ENCODE data around the gene NF1.
"Not testable (repeated sequence)": the region's sequence is repeated elsewhere in the genome, so short reads cannot be mapped to it uniquely, and the experiment has no call there.

NF1 gene, protein sequence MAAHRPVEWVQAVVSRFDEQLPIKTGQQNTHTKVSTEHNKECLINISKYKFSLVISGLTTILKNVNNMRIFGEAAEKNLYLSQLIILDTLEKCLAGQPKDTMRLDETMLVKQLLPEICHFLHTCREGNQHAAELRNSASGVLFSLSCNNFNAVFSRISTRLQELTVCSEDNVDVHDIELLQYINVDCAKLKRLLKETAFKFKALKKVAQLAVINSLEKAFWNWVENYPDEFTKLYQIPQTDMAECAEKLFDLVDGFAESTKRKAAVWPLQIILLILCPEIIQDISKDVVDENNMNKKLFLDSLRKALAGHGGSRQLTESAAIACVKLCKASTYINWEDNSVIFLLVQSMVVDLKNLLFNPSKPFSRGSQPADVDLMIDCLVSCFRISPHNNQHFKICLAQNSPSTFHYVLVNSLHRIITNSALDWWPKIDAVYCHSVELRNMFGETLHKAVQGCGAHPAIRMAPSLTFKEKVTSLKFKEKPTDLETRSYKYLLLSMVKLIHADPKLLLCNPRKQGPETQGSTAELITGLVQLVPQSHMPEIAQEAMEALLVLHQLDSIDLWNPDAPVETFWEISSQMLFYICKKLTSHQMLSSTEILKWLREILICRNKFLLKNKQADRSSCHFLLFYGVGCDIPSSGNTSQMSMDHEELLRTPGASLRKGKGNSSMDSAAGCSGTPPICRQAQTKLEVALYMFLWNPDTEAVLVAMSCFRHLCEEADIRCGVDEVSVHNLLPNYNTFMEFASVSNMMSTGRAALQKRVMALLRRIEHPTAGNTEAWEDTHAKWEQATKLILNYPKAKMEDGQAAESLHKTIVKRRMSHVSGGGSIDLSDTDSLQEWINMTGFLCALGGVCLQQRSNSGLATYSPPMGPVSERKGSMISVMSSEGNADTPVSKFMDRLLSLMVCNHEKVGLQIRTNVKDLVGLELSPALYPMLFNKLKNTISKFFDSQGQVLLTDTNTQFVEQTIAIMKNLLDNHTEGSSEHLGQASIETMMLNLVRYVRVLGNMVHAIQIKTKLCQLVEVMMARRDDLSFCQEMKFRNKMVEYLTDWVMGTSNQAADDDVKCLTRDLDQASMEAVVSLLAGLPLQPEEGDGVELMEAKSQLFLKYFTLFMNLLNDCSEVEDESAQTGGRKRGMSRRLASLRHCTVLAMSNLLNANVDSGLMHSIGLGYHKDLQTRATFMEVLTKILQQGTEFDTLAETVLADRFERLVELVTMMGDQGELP (N-terminal part only)

DNA sequence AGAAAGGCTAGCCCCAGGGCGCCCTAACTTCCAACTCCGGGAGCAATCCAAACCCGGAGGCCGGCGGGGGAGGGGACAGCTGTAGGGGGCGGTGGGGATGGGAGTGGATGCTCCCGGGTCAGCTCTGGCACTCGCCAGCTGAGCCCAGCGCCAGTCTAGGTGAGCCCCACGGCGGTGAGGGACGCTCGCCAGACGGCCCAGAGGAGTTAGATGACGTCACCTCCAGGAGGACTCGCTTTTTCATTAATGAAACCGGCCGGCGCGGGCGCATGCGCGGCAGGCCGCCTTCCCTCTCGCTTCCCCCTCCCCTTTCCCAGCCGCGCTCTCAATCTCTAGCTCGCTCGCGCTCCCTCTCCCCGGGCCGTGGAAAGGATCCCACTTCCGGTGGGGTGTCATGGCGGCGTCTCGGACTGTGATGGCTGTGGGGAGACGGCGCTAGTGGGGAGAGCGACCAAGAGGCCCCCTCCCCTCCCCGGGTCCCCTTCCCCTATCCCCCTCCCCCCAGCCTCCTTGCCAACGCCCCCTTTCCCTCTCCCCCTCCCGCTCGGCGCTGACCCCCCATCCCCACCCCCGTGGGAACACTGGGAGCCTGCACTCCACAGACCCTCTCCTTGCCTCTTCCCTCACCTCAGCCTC, at the start of gene NF1:
Gene NF1, plus strand, starts transcription at position 378 of the 636 bp plus-strand sequence. CDS start 333 bp downstream, outside the sequence.
- DNase-seq = peak; percentile 91
- peak; percentile 85 for ATAC-seq

DNA sequence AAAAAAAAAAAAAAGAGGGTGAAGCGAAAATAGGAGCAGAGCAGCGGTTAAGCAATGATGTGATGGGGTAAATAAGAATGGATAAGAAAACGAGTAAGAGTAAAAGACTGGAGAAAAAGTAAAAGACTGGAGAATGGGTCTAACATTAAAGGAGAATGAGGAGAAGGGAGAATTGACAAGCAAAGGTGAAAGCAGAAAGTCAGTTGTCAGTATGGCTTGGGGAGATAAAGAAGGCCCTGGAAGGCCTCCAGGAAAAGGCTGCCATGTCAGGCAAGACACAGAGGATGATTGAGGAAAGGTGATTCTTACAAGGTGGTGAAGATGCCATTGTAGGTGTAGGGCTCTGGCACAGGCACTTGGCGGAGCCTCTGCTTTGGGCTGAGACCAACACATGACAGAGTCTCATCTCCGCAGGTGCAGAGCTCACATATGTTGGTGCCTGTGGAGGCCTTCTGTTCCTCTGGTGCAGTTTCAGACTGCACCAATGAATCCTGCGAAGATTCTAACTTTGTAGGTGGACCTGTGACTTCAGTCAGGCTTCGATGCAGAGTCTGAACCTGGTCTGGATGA, 47.8 kb upstream of the NF1 start:
- DNase-seq, ATAC-seq: not testable (repeated sequence)

DNA sequence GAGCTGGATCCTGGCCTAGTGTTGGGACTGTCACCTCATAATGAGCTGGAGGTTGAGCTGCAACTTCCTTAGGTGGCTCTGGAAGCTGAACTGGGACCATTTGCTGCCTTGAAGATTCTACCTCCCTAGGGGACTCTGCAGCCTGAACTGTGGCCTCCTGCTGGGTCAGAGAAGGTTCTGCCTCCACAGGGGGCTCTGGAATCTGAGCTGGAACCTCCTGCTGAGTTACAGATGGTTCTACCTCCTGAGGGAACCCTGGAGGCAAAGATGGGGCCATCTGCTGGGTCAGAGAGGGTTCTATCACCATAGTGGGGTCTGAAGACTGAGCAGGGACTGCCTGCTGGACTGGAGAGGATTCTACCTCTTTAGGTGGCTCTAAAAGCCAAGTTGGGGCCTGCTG, 46.6 kb upstream of the NF1 start:
- no peak for ATAC-seq
- no peak for DNase-seq

DNA sequence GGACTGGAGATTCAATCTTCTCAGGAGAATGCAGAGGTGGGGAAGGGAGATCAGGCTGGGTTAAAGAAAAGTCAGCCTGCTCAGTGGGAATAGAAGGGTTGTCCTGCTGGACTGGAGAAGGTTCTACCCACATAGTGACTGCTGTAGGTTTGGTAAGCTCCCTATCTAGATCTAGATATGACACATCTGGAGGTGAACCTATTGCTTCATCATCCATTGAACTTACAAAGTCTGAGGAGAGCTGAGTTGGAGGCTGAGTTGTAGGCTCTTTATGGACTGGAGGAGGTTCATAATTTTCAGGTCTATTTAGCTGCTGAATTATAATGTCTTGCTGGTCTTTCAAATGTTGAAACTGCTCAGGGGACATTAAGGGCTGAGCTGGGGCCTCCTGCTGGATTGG, 46.0 kb upstream of the NF1 start:
- no peak for ATAC-seq
- DNase-seq = no peak

DNA sequence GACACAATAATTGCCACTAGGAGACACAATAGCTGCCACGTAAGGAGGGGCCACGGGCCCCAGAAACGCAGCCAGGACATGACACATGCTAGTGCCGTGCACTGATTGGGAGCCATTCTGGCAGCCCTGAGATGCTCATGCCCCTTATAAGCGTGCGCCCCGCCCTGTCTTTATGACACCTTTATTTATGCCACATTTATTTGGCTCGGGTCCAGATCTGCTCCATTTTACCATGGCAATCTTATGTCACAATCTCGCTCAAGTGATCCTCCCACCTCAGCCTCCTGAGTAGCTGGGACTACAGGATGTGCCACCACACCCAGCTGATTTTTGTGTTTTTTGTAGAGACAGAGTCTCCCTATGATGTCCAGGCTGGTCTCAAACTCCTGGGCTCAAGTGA, 43.8 kb upstream of the NF1 start:
- ATAC-seq (no peak), DNase-seq (no peak)

DNA sequence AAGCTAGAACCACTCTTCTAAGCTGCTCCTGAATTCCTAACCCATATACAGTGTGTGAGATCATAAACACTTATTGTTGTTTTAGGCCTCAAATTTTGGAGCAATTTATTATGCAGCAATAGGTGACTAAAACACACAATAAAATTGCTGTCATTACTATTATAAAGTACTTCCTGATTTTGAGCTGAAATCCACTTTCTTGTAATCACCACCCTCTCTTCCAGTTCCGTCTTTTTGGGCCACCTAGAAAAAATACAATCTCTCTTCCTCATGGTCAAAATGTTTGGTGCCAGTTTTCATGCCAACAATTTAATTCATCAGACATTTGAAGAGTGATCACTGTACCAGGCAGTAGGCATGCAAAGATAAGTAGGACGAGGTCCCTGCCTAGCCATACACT, 43.3 kb upstream of the NF1 start:
- no peak for DNase-seq
- ATAC-seq = no peak

DNA sequence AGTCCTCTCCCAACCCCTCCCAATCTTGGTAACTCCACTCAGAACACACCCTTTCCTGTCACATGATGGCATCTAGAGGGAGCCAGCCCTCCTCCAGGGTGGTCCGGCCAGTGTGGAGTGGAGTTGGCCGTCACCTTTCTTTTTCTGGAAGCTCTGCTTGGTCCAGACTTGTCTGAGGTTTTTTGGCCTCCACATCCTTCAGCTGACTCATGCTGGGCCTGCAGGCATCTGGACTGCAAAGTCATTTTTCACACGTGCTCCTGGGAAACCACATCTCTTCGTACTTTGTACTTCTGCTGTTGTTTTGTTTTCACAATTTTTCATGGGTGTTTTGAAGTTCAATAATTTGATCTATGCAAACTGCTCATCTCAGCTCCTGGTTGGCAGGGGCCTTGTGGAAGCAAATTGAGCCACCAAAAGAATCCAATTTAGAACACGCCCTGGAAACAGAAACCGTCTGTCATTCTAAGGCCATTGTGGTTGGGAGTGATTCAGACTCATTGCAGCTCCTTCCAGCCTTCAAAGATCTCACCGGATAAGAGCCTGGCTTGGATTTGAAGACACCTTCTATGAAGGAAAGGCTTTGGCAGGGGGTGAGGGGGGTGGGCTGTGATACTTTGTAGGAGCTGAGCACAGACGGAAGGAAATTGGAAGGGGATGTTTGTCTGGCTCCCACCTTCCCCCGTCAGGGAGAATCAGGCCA, 42.4 kb upstream of the NF1 start:
- peak; percentile 36 for ATAC-seq

DNA sequence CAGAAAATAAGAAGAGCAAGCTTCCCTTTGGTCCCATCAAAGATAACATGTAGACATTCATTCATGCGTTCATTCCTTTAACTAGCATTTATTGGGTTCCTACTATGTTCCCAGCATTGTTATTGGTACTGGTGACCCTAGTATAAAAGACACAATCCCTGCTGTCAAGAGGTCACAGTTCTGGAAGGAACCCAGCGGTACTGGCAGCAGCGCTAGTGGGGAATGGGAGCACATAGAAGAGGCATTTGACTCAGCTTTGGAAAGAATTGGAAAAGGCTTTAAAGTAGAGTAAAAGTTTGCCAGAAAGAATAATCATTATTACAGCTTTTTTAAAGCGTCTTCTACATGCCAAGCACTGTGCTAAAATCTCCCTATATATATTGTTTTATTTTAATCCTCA, 41.7 kb upstream of the NF1 start:
- ATAC-seq (no peak), DNase-seq (no peak)

More for the DNA sequence above, 42.4 kb upstream of the NF1 start:
- DNase-seq = no peak

DNA sequence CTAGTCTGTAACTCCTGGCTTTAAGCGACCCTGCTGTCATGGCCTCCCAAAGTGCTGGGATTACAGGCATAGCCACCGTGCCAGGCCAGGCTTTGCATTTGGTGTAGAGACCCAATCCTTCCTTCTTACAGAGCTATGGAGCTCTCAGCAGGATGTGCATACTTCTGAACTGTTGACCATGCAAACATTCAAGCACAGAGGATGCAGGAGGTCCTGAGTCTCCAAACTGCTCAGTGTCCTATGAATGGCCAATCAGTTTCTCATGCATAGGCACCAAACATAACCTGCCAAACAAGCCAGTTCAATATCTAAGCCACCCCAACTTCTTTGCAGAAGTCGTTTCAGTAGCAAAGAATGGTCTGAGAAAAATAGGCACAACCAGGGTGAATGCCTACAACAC, 40.0 kb upstream of the NF1 start:
- no peak for ATAC-seq
- no peak for DNase-seq

DNA sequence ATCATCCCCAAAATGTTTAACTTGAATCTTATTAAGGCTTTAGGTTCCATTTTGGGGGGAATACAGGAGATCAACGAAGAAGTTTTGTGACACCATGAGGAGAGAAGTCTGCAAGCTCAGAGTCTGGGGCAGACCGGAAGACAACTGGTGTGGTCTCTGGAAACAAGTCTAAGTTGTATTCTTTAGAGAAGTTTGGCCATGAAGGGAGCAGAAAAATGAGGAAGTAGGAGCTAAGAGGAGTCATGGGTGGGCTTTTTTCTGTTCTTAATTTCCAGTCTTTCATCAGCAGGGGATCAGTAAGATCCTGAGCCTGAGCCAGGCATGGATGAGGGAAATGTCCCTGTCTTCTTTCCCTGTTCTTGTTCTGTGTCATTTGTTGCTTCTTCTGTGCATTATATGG, 35.8 kb upstream of the NF1 start:
- DNase-seq (no peak), ATAC-seq (no peak)

DNA sequence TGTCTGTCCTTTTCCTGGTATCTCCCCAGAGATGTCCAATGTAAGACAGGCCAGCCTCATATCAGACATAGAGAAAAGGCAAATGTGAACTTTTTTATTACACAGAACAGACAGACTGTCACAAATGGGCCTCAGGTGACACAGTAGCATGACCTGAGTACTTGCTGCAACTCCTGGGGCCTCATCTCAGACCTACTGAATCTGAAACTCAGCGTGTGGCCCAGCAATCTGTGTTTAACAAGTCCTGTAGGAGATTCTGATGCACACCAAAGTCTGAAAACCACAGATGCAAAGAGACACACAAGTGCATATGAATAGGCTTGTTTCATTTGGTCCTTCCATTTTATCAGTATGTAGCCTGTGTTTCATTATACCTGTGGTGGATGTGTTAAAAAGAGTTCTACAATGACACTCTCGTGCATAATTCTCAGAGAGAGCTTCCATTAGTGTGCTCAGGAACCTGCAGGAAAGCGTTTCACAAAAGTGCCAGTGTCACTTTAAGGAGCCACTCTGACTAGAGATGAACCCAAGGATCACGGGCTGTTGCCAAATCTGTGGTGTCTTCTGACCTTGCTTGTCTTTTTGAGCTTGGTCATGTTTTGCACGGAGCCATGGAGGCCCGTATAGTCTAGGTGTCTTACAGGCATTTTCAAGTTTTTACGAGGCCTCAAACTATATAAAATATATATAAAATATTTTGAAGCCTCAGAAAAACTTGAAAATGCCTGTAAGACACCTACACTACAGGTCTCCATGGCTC, 33.8 kb upstream of the NF1 start:
- ATAC-seq (peak; percentile 28), DNase-seq (no peak)

DNA sequence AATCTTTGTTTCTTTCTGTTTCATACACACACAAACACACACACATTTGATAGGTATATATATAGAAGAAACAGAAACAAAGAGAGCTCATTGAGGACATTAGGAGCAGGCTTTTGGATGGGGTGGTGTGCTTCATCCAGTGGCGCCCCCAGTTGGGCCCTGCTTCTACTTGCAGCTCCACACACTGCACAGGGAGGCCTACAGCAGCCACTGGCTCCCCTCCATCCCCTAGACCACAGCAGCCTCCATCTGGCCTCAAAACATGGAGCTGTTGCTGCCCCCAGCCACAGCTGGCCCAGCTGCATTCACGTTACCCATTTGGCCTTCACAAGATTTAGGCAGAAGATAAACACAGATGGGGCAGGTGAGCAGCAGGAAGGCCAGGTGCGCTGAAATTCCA, 33.1 kb upstream of the NF1 start:
- no peak for ATAC-seq
- DNase-seq = no peak

DNA sequence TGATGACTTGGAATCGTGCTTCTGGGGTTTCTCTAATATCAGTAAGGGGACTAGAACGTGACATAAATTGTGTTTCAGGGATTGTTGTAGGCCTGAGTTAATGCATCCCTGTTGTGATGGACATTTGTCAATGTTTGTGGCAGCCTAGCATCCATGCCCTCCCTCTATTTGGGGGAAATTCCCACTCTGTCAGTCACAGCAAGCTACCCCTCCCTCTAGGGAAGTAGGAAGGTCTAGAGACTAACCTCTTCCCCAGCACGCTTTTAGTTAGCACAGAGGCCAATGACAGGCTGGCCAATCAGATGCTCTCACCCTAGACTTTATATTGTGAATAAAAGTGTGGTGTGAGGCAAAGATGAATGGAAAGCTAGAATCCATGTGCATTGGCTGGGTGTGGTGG, 32.4 kb upstream of the NF1 start:
- DNase-seq (no peak), ATAC-seq (no peak)

DNA sequence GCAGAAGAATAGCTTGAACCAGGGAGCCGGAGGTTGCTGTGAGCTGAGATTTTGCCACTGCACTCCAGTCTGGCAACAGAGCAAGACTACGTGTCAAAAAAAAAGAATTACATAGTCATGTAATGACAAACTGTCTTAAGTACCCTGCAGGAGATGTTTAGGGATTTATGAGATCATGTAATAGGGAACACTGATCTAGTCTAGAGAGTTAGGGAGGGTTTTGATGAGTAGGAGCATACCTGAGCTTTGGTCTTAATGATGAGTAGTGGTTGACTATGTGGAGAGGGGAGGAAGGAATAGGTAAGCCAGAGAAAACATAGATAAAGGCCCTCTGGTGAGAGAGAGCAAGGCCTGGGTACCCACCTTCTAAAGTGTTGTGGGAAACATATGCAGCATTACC, 30.1 kb upstream of the NF1 start:
- ATAC-seq (no peak), DNase-seq (no peak)

DNA sequence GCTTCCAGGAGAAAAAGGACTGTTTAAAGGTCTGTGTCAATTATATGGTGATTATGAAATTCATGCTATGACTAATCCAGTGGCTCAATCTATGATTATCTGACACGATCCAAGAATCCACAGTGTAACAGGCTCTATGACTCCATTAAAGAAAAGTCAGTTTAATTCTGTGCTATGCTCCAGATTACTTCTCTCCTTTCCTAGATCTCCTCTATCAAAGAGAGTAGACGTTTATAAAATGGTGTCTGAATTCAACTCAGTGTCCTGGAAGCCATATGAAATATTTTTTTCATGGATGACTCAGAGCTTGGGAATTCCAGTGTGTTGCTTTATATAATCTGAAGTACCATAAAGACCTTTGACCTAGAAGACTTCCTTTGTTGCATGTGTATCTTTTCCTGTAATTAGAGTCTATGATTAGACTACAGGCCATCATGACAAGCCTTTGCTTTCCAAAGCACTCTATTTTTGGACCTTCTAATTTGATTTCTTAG, 27.0 kb upstream of the NF1 start:
- no peak for DNase-seq

DNA sequence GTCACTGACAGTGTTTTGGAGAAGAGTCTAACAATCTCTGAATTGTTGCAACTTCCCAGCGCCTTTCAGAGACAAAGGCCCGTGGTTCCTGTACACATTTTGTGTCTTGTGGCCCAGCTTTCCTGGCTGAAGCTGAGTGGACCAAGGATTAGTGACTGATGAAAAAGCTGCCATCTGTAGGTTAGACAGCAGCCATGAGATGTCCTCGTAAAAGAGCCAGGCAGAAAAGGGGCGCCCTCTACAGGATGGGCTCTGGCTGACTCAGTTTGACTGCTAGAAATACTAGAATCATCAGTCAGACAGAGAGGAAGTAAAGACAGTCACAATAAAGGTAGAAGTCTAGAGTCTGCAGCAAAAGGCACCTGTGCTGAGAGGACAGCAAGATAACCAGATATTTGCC, 26.5 kb upstream of the NF1 start:
- ATAC-seq (peak; percentile 61), DNase-seq (peak; percentile 69)

More for the DNA sequence above, 27.0 kb upstream of the NF1 start:
- ATAC-seq = no peak

DNA sequence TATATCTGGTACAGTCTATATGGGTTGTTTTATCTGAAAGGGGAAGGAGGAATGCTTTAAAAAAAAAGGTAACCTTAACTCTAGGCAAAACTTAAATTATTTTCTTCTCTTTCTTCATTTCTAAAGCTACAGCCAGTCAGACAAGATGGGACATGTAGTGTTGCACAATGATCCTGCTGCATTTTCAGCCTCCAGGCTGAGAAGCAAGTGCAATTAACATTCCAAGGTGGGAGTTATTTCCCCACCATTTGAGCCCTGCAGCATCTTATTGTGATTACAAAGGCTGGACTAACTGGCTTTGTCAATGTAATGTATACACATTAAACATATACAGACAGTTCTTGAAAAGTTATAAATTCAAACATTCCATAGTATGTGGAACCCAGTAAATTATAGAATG, 22.6 kb upstream of the NF1 start:
- ATAC-seq = no peak
- DNase-seq = no peak

DNA sequence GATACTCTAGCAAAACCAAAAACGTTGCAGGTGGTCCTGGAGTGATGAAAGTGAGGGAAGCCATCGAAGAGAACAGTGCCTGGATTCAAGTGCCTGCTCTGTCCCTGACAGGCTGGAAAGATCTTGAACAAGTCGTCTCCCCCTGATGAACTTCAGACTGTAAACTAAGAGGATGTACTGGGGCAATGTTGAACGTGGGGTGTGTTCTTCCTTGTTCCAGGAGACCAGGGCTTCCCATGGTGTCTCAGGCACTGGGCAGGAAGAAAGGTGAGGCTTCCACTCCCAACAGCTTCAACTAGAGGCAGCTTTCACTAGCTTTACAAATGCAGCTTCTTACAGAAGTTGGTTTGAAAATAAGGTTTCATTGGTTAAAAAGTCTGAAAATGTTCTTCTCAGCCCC, 21.4 kb upstream of the NF1 start:
- ATAC-seq (no peak), DNase-seq (no peak)

DNA sequence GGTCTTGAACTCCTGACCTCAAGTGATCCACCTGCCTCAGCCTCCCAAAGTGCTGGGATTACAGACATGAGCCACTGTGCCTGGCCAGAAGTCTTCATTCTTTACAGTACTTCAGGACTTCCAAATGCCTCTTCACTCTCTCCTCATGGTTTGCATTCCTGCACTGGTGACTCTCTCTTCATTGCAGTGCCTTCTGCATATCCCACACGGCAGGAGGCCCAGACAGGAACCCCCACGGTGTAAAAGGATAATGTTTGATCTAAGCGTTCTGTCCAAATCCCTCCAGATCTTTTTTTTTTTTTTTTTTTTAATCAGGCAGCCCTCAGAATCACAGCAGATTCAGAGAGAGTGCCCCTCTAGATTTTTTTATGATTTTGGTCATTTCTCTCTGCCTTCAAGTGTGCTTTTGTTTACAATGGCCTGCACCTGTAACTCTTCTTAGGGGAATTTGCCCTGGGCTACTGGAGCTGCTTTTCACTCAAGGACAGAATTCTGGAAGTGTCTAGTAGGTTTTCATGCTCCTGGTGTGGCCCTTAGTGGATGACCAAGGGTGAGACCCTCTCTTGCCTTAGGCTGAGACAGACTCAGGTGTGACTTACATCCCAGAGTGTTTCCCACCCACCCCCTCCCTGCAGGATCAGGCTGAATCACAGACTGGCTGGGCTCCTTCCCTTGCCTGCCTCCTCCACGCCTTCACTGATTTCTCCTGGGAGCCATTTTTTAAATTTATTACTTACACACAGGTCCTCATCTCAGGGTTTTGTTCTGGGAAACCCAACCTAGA, 19.8 kb upstream of the NF1 start:
- DNase-seq = no peak
- ATAC-seq = no peak
